DOHH2 (cell line): ENCODE results near the gene PLIN1.

Experiments used
- CTCF ChIP-seq: fragments of 200-600 bp; sonication (generic); IDR thresholded peaks from one replicate; pipeline ENCODE4 v1.5.1; 2014; ENCODE audit warnings: antibody characterized with exemption, mild to moderate bottlenecking, low read depth, low read length; ENCODE audit not compliant: poor library complexity, severe bottlenecking
- EZH2phosphoT487 ChIP-seq: fragments of 200-600 bp; sonication (generic); IDR thresholded peaks from 2 replicates; pipeline ENCODE4 v1.6.1; 2017; ENCODE audit warnings: borderline replicate concordance, mild to moderate bottlenecking, antibody characterized with exemption, low read length, moderate library complexity, mixed read lengths

- TF ChIP-seq CTCF (no peak), EZH2phosphoT487 (no peak)
Measured at GRCh38 chr15:89666858-89667705, 12.1 kb downstream of the PLIN1 start.
